Measurements from ENCODE around the gene ALOX15. TPM values are rescaled to one million over a fixed set of nuclear protein-coding genes. Genes with fewer than 3 reads are reported as not detected.
"Not testable (repeated sequence)": the region's sequence is repeated elsewhere in the genome, so short reads cannot be mapped to it uniquely, and the experiment has no call there.

Gene ALOX15
- total RNA-seq, 2 experiments from 2014 or later, result not detected

GRCh38 chr17:4591529-4591928 lies 49.9 kb downstream of the ALOX15 start:
- no peak for DNase-seq
- peaks cover 3% of the 10 kb centered on the region for H3K4me1 Mint-ChIP-seq
- POLR2A ChIA-PET, result no interaction called here
- no peaks in the 10 kb centered on the region for H3K36me3 Mint-ChIP-seq
- H3K27ac Mint-ChIP-seq, result no peak overlapping the region
- no peak for ATAC-seq (ENCODE audit: low read depth)
- no peak overlapping the region for H3K4me3 Mint-ChIP-seq
- peaks cover 11% of the 10 kb centered on the region for H3K27me3 Mint-ChIP-seq
- H3K9me3 Mint-ChIP-seq, result no peaks in the 10 kb centered on the region

GRCh38 chr17:4590981-4591453 lies 50.5 kb downstream of the ALOX15 start:
- POLR2A ChIA-PET, result no interaction called here
- H3K27me3 Mint-ChIP-seq, result peaks cover 16% of the 10 kb centered on the region
- no peaks in the 10 kb centered on the region for H3K9me3 Mint-ChIP-seq
- no peaks in the 10 kb centered on the region for H3K36me3 Mint-ChIP-seq
- DNase-seq, result no peak
- H3K27ac Mint-ChIP-seq, result no peak overlapping the region
- peaks cover 3% of the 10 kb centered on the region for H3K4me1 Mint-ChIP-seq
- ATAC-seq (ENCODE audit: low read depth), result no peak
- H3K4me3 Mint-ChIP-seq, result no peak overlapping the region

- DNase-seq; H3K4me1 Mint-ChIP-seq; H3K4me3 Mint-ChIP-seq; POLR2A ChIA-PET; H3K27ac Mint-ChIP-seq; H3K9me3 Mint-ChIP-seq; ATAC-seq (ENCODE audit: low read depth); H3K36me3 Mint-ChIP-seq: not testable (repeated sequence)
- peaks cover 25% of the 10 kb centered on the region for H3K27me3 Mint-ChIP-seq
Observed at GRCh38 chr17:4590042-4590441, 51.4 kb downstream of the ALOX15 start.

GRCh38 chr17:4588898-4589625 lies 52.4 kb downstream of the ALOX15 start:
- H3K27me3 Mint-ChIP-seq, result peaks cover 27% of the 10 kb centered on the region
- DNase-seq (no peak), ATAC-seq (ENCODE audit: low read depth) (no peak)
- POLR2A ChIA-PET, result no interaction called here
- no peaks in the 10 kb centered on the region for H3K9me3 Mint-ChIP-seq
- H3K36me3 Mint-ChIP-seq, result no peaks in the 10 kb centered on the region
- no peak overlapping the region for H3K4me3 Mint-ChIP-seq
- H3K27ac Mint-ChIP-seq, result no peak overlapping the region
- no peaks in the 10 kb centered on the region for H3K4me1 Mint-ChIP-seq

- Mint-ChIP-seq H3K4me3 (no peak overlapping the region), H3K27me3 (peaks cover 32% of the 10 kb centered on the region), H3K9me3 (no peaks in the 10 kb centered on the region), H3K27ac (no peak overlapping the region), H3K4me1 (peaks cover 1% of the 10 kb centered on the region), H3K36me3 (no peaks in the 10 kb centered on the region)
- ATAC-seq (ENCODE audit: low read depth) (no peak), DNase-seq (no peak)
- POLR2A ChIA-PET, result no interaction called here
Observed at GRCh38 chr17:4588391-4588790, 53.1 kb downstream of the ALOX15 start.

GRCh38 chr17:4587803-4588202 lies 53.7 kb downstream of the ALOX15 start:
- no peak for DNase-seq
- Mint-ChIP-seq H3K27ac (no peak overlapping the region), H3K9me3 (no peaks in the 10 kb centered on the region), H3K36me3 (no peaks in the 10 kb centered on the region), H3K4me1 (peaks cover 1% of the 10 kb centered on the region), H3K27me3 (peaks cover 38% of the 10 kb centered on the region), H3K4me3 (no peak overlapping the region)
- POLR2A ChIA-PET, result no interaction called here
- no peak for ATAC-seq (ENCODE audit: low read depth)

- H3K4me1 Mint-ChIP-seq, result peaks cover 1% of the 10 kb centered on the region
- ATAC-seq (ENCODE audit: low read depth), result no peak
- POLR2A ChIA-PET, result no interaction called here
- H3K9me3 Mint-ChIP-seq, result no peaks in the 10 kb centered on the region
- no peak for DNase-seq
- no peak overlapping the region for H3K27ac Mint-ChIP-seq
- H3K36me3 Mint-ChIP-seq, result no peaks in the 10 kb centered on the region
- H3K27me3 Mint-ChIP-seq, result peaks cover 44% of the 10 kb centered on the region
- H3K4me3 Mint-ChIP-seq, result no peak overlapping the region
Observed at GRCh38 chr17:4587195-4587594, 54.3 kb downstream of the ALOX15 start.

GRCh38 chr17:4586043-4586442 lies 55.4 kb downstream of the ALOX15 start:
- Mint-ChIP-seq H3K36me3 (no peaks in the 10 kb centered on the region), H3K27me3 (peaks cover 51% of the 10 kb centered on the region), H3K9me3 (no peaks in the 10 kb centered on the region), H3K4me1 (peaks cover 1% of the 10 kb centered on the region), H3K27ac (no peak overlapping the region), H3K4me3 (no peak overlapping the region)
- DNase-seq (no peak), ATAC-seq (ENCODE audit: low read depth) (no peak)
- POLR2A ChIA-PET, result no interaction called here

GRCh38 chr17:4585638-4585994 lies 55.9 kb downstream of the ALOX15 start:
- Mint-ChIP-seq H3K4me3 (no peak overlapping the region), H3K9me3 (no peaks in the 10 kb centered on the region)

GRCh38 chr17:4584917-4585637 lies 56.4 kb downstream of the ALOX15 start:
- Mint-ChIP-seq H3K36me3 (no peaks in the 10 kb centered on the region), H3K27ac (no peak overlapping the region), H3K4me3 (no peak overlapping the region), H3K4me1 (peaks cover 1% of the 10 kb centered on the region), H3K27me3 (peaks cover 50% of the 10 kb centered on the region), H3K9me3 (no peaks in the 10 kb centered on the region)
- DNase-seq (no peak), ATAC-seq (ENCODE audit: low read depth) (no peak)
- POLR2A ChIA-PET, result no interaction called here

More at GRCh38 chr17:4585638-4585994, 55.9 kb downstream of the ALOX15 start:
- DNase-seq, result no peak
- no peak overlapping the region for H3K27ac Mint-ChIP-seq
- peaks cover 1% of the 10 kb centered on the region for H3K4me1 Mint-ChIP-seq
- H3K36me3 Mint-ChIP-seq, result no peaks in the 10 kb centered on the region
- POLR2A ChIA-PET, result no interaction called here
- H3K27me3 Mint-ChIP-seq, result peaks cover 51% of the 10 kb centered on the region
- ATAC-seq (ENCODE audit: low read depth), result no peak

GRCh38 chr17:4584101-4584916 lies 57.2 kb downstream of the ALOX15 start, which contains the start of gene SMTNL2:
Gene SMTNL2 (plus strand): TSS chr17:4584529. CDS start chr17:4584606, 77 bp downstream.
- Mint-ChIP-seq H3K27me3 (peaks cover 50% of the 10 kb centered on the region), H3K4me3 (peak within 1 kb of the TSS; percentile 73), H3K27ac (no peak within 1 kb of the TSS), H3K36me3 (no peaks in the 10 kb centered on the region), H3K4me1 (peaks cover 1% of the 10 kb centered on the region), H3K9me3 (no peaks in the 10 kb centered on the region)
- ATAC-seq (ENCODE audit: low read depth) (peak; percentile 58), DNase-seq (peak; percentile 48)
- POLR2A ChIA-PET, result no interaction called here

GRCh38 chr17:4583782-4584100 lies 57.7 kb downstream of the ALOX15 start:
- Mint-ChIP-seq H3K36me3 (no peaks in the 10 kb centered on the region), H3K27ac (no peak overlapping the region), H3K27me3 (peaks cover 48% of the 10 kb centered on the region), H3K4me1 (peaks cover 1% of the 10 kb centered on the region), H3K4me3 (peak overlapping the region; percentile 73), H3K9me3 (no peaks in the 10 kb centered on the region)
- no peak for DNase-seq
- POLR2A ChIA-PET, result no interaction called here
- ATAC-seq (ENCODE audit: low read depth), result peak; percentile 54

- POLR2A ChIA-PET, result no interaction called here
- H3K4me3 Mint-ChIP-seq, result no peak overlapping the region
Observed at GRCh38 chr17:4583206-4583605, 58.3 kb downstream of the ALOX15 start.

More at GRCh38 chr17:4583206-4583605, 58.3 kb downstream of the ALOX15 start:
- Mint-ChIP-seq H3K27me3 (peaks cover 46% of the 10 kb centered on the region), H3K27ac (no peak overlapping the region), H3K9me3 (no peaks in the 10 kb centered on the region), H3K36me3 (no peaks in the 10 kb centered on the region), H3K4me1 (peaks cover 1% of the 10 kb centered on the region)
- DNase-seq, result no peak
- no peak for ATAC-seq (ENCODE audit: low read depth)

Measured in activated naive CD8-positive, alpha-beta T cell treated with anti-CD3 and anti-CD28 coated beads, Interleukin-2, amount 10 ng/mL, durations not matched to agents 7 days and 5 days (primary cell).